Activated naive CD4-positive, alpha-beta T cell treated with anti-CD3 and anti-CD28 coated beads, Interleukin-2, amount 10 ng/mL, durations not matched to agents 7 days and 5 days (primary cell): ENCODE measurements around the gene C1orf116.

Source experiments
- CTCF ChIA-PET: fragments of 350-600 bp; sonication (Branson Sonifier 250); formaldehyde crosslinking; loops from one replicate; lab custom pipeline; 2021; ENCODE audit warnings: antibody characterized with exemption; lab: Charles Lee
- DNase-seq: peaks from one replicate; pipeline ENCODE4 v3.0.0-alpha.2; 2020
- H3K27ac Mint-ChIP-seq: one replicate; pipeline ENCODE4 v1.8.0; 2021; ENCODE audit warnings: mild to moderate bottlenecking, moderate library complexity, mixed read lengths
- H3K27me3 Mint-ChIP-seq: one replicate; pipeline ENCODE4 v1.8.0; 2021; ENCODE audit warnings: mild to moderate bottlenecking, mixed read lengths
- H3K36me3 Mint-ChIP-seq: one replicate; pipeline ENCODE4 v1.8.0; 2021; ENCODE audit warnings: mixed read lengths
- H3K4me1 Mint-ChIP-seq: one replicate; pipeline ENCODE4 v1.8.0; 2021; ENCODE audit warnings: mixed read lengths
- H3K4me3 Mint-ChIP-seq: one replicate; pipeline ENCODE4 v1.8.0; 2021; ENCODE audit warnings: mild to moderate bottlenecking, moderate library complexity, mixed read lengths
- H3K9me3 Mint-ChIP-seq: one replicate; pipeline ENCODE4 v1.8.0; 2021; ENCODE audit warnings: mixed read lengths

The C1orf116 gene

DNA sequence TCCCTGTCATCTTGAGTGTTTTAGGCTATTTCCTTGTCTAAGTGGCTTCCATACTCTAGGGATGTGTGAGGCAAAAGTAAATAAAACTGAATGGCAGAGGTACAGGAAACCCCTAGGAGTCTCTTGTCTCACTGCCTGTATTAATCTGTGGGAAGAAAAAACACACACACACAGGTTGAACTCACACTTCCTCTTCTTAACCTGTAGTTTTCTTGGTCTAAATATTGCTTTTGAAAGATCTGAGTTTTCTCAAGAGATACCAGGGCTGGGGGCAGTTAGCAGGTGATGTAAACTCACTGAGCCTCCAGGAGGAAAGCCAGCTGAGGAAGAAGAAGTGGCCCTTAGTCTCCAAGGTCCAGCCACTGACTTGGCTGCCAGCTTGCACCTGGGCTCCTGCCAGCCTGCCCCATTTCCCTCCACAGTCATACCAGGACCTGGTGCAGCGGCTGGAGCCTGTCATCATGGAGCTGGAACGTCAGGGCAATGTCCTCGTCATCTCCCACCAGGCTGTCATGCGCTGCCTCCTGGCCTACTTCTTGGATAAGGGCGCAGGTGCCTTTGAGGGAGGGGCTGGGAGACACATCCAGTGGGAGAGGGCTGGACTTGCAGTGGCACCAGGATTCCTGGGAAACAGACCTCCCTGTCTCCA is 37.4 kb upstream of the C1orf116 start:
- no peaks in the 10 kb centered on the region for H3K9me3 Mint-ChIP-seq

DNA sequence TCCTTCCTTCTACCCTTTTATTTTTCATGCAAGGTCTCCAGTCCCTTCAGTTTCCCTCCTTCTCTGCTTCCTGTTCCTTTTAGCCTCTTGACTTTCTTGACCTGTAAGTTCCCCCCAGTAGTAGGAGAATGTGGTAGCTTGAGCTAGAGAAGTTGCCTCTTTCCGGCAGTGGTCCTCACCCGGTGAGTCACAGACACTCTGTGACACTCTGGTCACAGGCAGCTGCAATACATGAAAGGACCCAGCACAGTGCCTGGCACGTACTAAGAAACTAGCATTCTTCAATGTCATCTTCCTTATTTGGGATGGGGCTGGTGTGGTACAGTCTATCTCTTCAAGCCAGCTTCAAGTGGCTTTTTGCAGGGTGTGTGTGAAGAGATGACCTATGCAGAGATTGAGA is 36.5 kb upstream of the C1orf116 start:
- no peak for DNase-seq
- Mint-ChIP-seq H3K4me3 (no peak overlapping the region), H3K4me1 (peaks cover 46% of the 10 kb centered on the region), H3K36me3 (peaks cover 8% of the 10 kb centered on the region), H3K27ac (peak overlapping the region; percentile 19), H3K9me3 (no peaks in the 10 kb centered on the region), H3K27me3 (peaks cover 6% of the 10 kb centered on the region)
- CTCF ChIA-PET, result interaction anchor here (1.5 to 4.5 kb wide), 2 partner anchors 15 to 19 kb away, joined by 7 to 17 read pairs; partner anchors contain the start of gene YOD1

More for the DNA sequence above, 37.4 kb upstream of the C1orf116 start:
- CTCF ChIA-PET, result interaction anchor here (0.7 to 4.5 kb wide), 4 partner anchors 9 to 20 kb away, joined by 3 to 17 read pairs (median 10); partner anchors contain the start of gene YOD1
- H3K27me3 Mint-ChIP-seq, result peaks cover 12% of the 10 kb centered on the region
- H3K27ac Mint-ChIP-seq, result peak overlapping the region; percentile 78
- peaks cover 8% of the 10 kb centered on the region for H3K36me3 Mint-ChIP-seq
- peaks cover 46% of the 10 kb centered on the region for H3K4me1 Mint-ChIP-seq
- H3K4me3 Mint-ChIP-seq, result no peak overlapping the region
- no peak for DNase-seq

DNA sequence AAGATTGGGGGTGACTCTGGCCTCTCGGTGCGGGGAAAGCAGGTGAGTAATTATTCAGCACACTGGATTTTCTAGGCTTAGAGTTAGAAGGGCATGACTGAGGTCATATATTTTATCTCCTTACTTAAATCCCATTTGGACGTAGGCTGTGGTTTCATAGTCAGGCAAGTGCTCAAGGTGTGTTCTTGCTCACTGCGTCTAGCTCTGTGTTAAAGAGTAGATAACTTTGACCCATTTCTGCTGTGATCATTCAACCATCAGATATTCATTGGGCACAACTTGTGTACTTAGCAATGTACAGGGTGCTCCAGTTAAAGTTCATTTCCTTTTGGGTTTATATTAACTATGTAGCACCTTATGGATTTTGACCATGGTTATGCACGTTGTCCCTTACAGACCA is 35.1 kb upstream of the C1orf116 start:
- Mint-ChIP-seq H3K36me3 (peaks cover 6% of the 10 kb centered on the region), H3K4me1 (peaks cover 44% of the 10 kb centered on the region), H3K4me3 (no peak overlapping the region), H3K27ac (no peak overlapping the region), H3K9me3 (no peaks in the 10 kb centered on the region), H3K27me3 (peaks cover 2% of the 10 kb centered on the region)
- no peak for DNase-seq
- CTCF ChIA-PET, result interaction anchor here (4.5 kb wide), 1 partner anchor 17 kb away, joined by 17 read pairs; the partner anchor contains the start of gene YOD1

DNA sequence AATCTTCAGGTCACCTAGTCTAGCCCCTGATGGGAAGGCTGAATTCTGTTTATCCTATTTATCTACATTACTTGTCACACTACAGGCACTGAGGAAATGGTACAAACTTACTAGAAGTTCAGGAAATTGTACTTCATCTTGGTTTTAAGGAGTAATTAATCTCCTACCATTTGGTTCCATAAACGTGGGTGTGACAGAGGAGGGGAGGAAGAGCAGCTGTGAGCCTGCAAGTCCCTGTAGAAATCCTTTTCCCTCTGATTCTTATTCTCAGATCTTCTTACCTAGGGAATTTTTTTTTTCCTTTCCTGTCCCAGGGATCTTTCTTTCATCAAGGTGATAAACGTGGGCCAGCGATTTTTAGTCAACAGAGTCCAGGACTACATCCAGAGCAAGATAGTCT is 34.6 kb upstream of the C1orf116 start:
- Mint-ChIP-seq H3K27me3 (no peaks in the 10 kb centered on the region), H3K4me1 (peaks cover 39% of the 10 kb centered on the region), H3K9me3 (no peaks in the 10 kb centered on the region), H3K36me3 (peaks cover 6% of the 10 kb centered on the region), H3K27ac (no peak overlapping the region), H3K4me3 (no peak overlapping the region)
- no peak for DNase-seq
- CTCF ChIA-PET, result no interaction called here

DNA sequence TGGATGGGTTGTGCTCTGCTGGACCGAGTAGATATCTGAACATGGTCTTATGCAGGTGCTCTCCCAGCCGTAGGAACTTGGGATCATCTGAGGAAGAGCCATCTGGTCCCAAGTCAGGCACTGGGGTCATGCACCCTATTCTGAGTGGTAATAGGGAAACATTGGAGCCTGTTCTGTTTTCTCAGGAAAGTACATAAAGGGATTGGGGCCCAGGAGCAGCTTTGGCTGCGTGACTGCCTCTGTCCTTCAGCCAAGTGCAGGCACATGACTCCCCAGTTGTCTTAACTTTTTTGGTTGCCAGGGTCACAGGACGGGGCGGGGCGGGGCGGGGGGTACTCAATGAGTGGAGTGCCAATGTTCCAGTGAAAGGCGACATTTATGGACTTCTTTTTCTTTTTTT is 32.0 kb upstream of the C1orf116 start:
- no peak for DNase-seq
- Mint-ChIP-seq H3K4me1 (peaks cover 12% of the 10 kb centered on the region), H3K36me3 (peaks cover 3% of the 10 kb centered on the region), H3K27me3 (no peaks in the 10 kb centered on the region), H3K4me3 (no peak overlapping the region), H3K9me3 (no peaks in the 10 kb centered on the region), H3K27ac (no peak overlapping the region)
- CTCF ChIA-PET, result interaction anchor here (0.7 kb wide), 1 partner anchor 59 kb away, joined by 6 read pairs; no protein-coding TSS in a partner anchor

DNA sequence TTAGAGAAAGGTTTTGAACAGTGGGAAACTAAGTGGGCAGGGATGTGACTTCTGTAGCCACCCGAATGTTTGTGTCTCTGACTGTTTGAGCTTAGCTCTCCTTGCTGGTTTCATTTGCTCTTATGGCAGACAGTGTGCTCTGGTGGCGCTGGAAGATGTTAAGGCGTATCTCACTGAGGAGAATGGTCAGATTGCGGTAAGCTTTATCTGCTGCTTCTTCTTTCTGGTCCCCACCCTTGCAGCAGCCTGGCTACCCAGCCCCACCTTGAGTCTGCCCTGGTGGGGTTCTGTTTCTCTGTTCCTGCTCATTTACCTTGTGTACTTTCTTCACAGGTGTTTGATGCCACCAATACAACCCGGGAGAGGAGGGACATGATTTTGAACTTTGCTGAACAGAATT is 30.5 kb upstream of the C1orf116 start:
- Mint-ChIP-seq H3K4me3 (no peak overlapping the region), H3K9me3 (no peaks in the 10 kb centered on the region), H3K27ac (no peak overlapping the region), H3K36me3 (no peaks in the 10 kb centered on the region), H3K4me1 (peaks cover 2% of the 10 kb centered on the region), H3K27me3 (no peaks in the 10 kb centered on the region)
- CTCF ChIA-PET, result interaction anchor here (1.0 kb wide), 1 partner anchor 13 kb away, joined by 3 read pairs; no protein-coding TSS in a partner anchor
- no peak for DNase-seq

DNA sequence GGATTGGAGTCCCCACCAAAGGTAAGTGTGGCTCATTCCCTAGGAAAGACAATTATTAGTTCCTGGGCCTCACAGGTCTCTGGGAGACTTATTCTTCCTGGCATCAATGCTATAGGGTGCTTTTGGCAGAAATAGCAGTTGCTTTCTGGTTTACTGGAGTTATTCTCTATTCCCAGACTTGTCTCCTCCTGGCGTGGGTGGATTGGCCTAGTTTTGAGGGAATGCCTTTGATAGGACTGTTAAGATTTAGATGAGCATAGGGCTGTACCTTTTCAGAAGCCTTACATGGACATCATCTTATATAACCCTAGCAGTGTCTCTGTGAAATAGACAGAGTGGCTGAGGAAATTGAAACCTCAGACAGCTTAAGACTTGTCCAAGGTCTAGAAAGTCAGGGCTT is 29.5 kb upstream of the C1orf116 start:
- Mint-ChIP-seq H3K4me3 (no peak overlapping the region), H3K4me1 (no peaks in the 10 kb centered on the region), H3K36me3 (no peaks in the 10 kb centered on the region), H3K27me3 (no peaks in the 10 kb centered on the region), H3K27ac (no peak overlapping the region), H3K9me3 (no peaks in the 10 kb centered on the region)
- CTCF ChIA-PET, result interaction anchor here (1.0 kb wide), 1 partner anchor 12 kb away, joined by 3 read pairs; no protein-coding TSS in a partner anchor
- no peak for DNase-seq

DNA sequence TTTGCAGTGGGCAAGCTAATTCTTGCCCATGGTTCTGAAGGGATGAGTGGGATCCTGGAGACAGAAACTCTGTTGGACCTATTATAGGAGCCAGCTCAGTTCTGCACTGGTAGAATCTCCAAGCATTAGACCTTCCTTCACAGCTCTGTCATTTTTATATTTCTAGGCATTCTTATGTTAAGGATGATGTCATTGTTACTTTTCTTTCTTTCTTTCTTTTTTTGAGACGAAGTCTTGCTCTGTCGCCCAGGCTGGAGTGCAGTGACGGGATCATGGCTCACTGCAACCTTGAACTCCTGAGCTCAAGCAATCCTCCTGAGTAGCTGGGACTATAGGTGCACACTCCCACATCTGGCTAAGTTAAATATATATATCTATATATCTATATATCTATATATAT is 28.0 kb upstream of the C1orf116 start:
- Mint-ChIP-seq H3K27me3 (peaks cover 7% of the 10 kb centered on the region), H3K36me3 (no peaks in the 10 kb centered on the region), H3K4me1 (no peaks in the 10 kb centered on the region), H3K27ac (no peak overlapping the region), H3K9me3 (no peaks in the 10 kb centered on the region), H3K4me3 (no peak overlapping the region)
- no peak for DNase-seq
- CTCF ChIA-PET, result interaction anchor here (0.9 to 1.6 kb wide), 6 partner anchors 10 to 439 kb away, joined by 3 to 6 read pairs (median 4); no protein-coding TSS in a partner anchor

DNA sequence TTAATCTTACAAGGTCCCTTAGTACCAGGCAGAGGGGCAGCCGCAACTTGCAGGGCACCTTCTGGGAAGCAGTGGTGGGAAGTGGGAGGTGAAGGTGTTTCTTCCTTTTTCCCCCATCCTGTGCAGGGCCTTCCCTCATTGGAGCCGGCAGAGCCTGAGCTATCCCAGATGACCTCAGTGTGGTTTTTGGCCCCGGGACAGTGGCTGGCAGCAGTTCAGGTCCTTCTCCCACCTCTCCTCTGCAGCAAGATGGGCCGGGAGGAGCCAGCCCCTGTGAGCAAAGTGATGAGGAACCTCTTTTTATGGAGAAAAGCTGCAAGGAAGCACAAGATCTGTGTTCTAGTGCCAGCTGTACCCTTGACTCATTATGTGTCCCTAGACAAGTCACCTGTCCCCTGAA is 27.3 kb upstream of the C1orf116 start:
- H3K4me1 Mint-ChIP-seq, result peaks cover 4% of the 10 kb centered on the region
- H3K4me3 Mint-ChIP-seq, result no peak overlapping the region
- no peaks in the 10 kb centered on the region for H3K36me3 Mint-ChIP-seq
- no peaks in the 10 kb centered on the region for H3K9me3 Mint-ChIP-seq
- no peak overlapping the region for H3K27ac Mint-ChIP-seq
- CTCF ChIA-PET, result interaction anchor here (0.9 to 1.6 kb wide), 6 partner anchors 10 to 440 kb away, joined by 3 to 6 read pairs (median 4); no protein-coding TSS in a partner anchor
- no peak for DNase-seq
- peaks cover 8% of the 10 kb centered on the region for H3K27me3 Mint-ChIP-seq

DNA sequence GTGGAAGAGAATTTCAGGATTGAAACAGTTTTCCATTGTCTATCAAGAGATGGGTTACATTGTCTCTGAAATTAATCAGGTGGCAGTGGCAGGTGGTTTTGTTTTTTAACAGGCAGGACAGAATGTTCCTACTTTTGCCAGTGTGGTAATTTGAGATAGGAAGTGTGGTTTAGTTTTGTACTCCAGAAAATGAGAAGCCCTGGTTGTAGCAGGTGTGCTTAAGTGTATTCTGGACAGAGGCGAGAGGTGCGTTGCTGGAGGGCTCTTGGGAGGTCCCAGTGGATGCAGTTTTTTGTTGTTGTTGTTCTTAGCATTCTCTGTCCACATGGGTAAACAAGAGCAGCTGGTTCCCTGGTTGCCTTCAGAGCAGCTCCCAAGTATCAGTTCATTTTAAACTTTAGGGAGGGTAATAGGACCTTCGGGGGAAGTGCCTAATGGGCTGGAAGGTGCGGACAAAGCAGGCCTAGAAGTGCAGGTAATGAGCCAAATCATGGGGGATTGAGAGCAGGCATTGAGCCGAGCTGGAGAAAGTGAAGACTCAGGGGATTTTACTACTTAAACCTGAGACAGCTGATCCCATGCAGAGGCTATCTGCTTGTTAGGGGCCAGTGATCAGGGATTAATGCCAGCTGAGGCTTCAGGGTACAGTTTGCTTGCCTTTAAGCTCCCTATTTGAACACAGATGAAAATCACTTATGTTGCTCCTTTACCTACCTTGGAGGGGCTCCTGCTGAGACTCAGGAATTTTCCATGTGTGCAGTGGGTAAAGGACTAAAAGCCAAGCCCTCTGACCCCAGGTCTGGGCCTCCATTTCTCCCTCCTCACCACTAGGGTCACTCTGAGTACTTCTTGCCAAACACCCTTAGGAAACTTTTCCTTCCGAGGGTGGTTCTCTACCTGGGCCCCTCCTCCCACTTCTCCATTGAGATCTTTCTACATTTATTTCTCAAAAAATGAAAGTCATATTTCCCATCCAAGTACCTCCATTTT is 26.6 kb upstream of the C1orf116 start:
- H3K4me1 Mint-ChIP-seq, result peaks cover 11% of the 10 kb centered on the region
- H3K36me3 Mint-ChIP-seq, result no peaks in the 10 kb centered on the region
- H3K9me3 Mint-ChIP-seq, result no peaks in the 10 kb centered on the region
- CTCF ChIA-PET, result interaction anchor here (1.6 kb wide), 2 partner anchors 9 to 440 kb away, joined by 5 to 6 read pairs; no protein-coding TSS in a partner anchor
- no peak overlapping the region for H3K27ac Mint-ChIP-seq
- peaks cover 12% of the 10 kb centered on the region for H3K27me3 Mint-ChIP-seq
- no peak overlapping the region for H3K4me3 Mint-ChIP-seq
- no peak for DNase-seq

DNA sequence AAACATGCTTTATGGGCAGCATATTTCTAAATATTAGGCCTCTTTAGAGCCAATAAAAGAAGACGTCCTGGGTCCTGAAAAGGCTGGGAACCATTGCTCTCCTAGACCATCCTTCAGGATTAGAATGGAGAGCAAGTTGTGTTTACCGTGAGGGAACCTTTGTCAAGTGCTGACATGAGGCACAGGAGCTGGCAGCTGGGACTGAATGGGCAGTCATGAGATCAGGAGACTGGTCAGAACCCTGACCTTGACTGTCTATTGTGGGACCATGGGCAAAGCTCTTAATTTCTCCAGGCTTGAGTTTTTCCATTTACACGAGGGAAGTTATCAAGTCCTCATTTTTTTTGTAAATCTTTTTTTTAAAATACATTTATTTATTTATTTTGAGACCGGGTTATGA is 25.7 kb upstream of the C1orf116 start:
- Mint-ChIP-seq H3K27me3 (peaks cover 20% of the 10 kb centered on the region), H3K36me3 (no peaks in the 10 kb centered on the region), H3K4me3 (no peak overlapping the region), H3K27ac (no peak overlapping the region), H3K9me3 (no peaks in the 10 kb centered on the region), H3K4me1 (peaks cover 16% of the 10 kb centered on the region)
- CTCF ChIA-PET, result no interaction called here
- no peak for DNase-seq

DNA sequence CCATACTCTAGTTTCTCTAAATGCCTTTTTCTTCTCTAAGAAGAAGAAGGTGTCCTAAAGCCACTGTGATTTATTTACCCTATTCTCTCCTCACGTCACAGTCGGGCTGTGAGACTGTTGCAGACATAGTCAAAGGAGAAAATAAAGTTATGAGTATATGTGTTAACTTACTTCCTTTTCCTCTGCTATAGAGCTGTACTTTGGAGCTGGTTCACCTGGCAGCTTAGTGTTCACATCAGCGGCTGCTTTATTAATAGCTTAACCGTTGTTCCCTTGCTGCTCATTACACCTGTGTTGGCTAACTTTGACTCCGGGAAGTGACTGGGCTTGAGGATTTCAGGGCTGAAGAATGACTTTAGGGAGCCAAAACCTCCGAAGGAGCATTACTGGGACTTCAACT is 24.1 kb upstream of the C1orf116 start:
- Mint-ChIP-seq H3K4me1 (peaks cover 32% of the 10 kb centered on the region), H3K9me3 (no peaks in the 10 kb centered on the region), H3K27me3 (peaks cover 25% of the 10 kb centered on the region), H3K4me3 (no peak overlapping the region), H3K27ac (no peak overlapping the region), H3K36me3 (peaks cover 7% of the 10 kb centered on the region)
- no peak for DNase-seq
- CTCF ChIA-PET, result interaction anchor here (0.6 kb wide), 1 partner anchor 259 kb away, joined by 3 read pairs; no protein-coding TSS in a partner anchor

DNA sequence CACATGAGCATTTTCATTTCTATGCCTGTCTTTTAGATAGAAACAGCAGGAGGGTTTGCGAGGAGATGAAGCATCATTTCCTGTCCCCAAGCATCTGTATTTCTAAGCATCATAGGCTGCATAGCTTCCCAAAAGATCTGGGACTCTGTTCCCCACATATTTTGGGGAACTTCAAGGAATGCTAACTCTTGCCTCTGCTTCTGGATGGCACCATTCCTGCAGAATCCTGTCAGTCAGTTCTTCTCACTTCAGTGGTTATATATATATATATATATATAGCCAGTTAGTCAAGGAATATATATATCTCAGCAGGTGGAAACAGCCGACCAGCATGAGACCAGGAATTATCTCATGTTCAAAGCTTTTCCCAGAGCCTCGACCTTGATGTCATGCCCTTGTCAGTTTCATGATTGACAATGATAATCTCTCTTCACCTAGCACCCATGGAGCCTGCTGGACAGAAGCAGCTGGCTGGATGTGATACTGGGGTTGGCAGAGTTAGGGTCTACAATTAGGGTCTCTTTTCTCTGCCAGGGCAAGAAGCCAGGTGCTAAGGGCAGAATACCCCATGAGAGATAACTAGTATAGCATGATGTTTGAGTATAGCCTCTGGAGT is 22.9 kb upstream of the C1orf116 start:
- Mint-ChIP-seq H3K4me1 (peaks cover 41% of the 10 kb centered on the region), H3K27me3 (peaks cover 25% of the 10 kb centered on the region), H3K4me3 (no peak overlapping the region), H3K27ac (no peak overlapping the region), H3K9me3 (peaks cover 3% of the 10 kb centered on the region), H3K36me3 (peaks cover 9% of the 10 kb centered on the region)
- no peak for DNase-seq
- CTCF ChIA-PET, result interaction anchor here (1.0 kb wide), 1 partner anchor 23 kb away, joined by 3 read pairs; no protein-coding TSS in a partner anchor
